Peyer's patch (tissue), 4 donors: ENCODE measurements around the gene SDHD.

Source experiments
- CTCF ChIP-seq, 6 experiments: fragments of 450-650 bp in 4 of 6; fragments of 200-600 bp in 2 of 6; sonication (generic) in 1 of 6; IDR thresholded peaks; one replicate each; pipeline ENCODE4 v1.5.1; 2017 to 2019; ENCODE audit warnings: antibody characterized with exemption in 6 of 6, mild to moderate bottlenecking in 3 of 6, moderate library complexity in 1 of 6
- POLR2A ChIP-seq, 2 donors: fragments of 450-650 bp; IDR thresholded peaks; one replicate each; pipeline ENCODE4 v1.5.1; 2017; ENCODE audit warnings: antibody characterized with exemption in 2 of 2, mild to moderate bottlenecking in 2 of 2, moderate library complexity in 2 of 2

- TF ChIP-seq POLR2A (IDR thresholded peaks at IDR 0.05) (no peak), CTCF (IDR thresholded peaks at IDR 0.05) (no peak)
Observed at GRCh38 chr11:112121981-112122615, 35.4 kb downstream of the SDHD start.
